NCI-H1092 treated with DMSO at 0.1 percent for 48 hours (cell line): ENCODE data around the gene SERGEF.

Experiments
- DNase-seq: peaks from one replicate; lab custom pipeline; 2025; lab: John Stamatoyannopoulos, UW

SERGEF gene

DNA sequence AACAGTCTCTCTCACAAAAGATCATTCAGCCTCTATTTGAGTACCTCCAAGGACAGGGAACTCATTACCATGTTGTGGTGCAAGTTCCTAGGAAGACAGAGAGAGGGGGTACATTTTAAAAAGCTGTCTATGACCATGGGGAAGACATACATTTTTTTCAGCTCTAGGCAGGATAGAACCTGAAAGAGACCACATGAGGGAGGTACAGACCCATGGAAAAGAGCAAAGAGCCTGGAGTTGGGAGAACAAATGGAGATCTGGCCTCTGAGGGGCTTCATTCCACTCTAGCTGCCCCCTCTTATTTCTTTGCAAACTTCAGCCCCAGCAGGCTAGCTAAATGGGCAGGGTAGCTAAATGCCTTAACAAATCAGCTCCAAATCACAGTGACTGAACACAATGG lies 241.9 kb downstream of the SERGEF start:
- DNase-seq, result no peak

DNA sequence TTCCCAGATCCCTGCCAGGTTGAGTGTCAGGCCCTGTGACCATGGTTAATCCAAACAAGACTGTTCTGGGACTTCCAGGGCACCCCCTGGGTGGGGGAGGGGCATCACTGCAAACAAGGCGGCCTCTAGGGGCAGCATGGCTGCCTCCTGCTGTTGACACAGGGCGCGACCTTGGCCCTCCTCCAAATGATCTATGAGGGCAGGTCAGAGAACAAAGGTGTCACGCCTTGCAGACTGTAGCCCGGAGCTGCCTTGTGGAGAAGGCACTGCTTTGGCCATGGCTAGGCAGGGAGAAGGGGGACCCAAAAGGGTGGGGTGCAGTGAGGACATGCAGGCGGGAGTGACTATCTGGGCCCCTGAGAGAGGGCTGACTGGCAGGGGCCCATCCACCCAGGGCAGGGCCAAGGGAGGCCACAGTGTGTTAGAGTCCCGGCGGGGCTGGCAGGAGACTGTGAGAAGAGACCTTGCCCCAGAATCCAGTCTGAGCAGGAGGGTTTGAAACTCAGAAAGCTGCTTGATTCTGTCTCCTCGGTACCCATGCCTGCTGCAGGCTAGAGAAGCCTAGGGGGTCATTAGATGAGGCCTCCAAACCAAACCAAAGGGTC lies 242.7 kb downstream of the SERGEF start:
- DNase-seq, result peak; percentile 6

DNA sequence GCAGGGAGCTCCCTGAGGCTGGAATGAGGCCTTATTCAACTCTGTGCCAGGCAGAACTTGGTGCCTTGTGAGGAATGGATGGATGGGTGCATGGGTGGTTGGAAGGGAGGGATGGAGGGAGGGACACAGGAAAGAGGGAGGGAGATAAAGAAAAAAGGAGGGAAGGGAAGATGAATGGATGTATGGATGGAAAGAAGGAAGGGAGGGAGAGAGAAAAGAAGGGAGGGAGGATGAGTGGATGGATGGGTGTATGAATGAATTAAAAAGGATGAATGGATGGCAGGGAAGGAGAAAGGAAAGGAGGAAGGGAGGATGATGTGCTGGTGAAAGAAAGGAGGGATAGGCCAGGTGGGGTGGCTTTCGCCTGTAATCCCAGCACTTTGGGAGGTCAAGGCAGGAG lies 243.6 kb downstream of the SERGEF start:
- DNase-seq, result no peak

DNA sequence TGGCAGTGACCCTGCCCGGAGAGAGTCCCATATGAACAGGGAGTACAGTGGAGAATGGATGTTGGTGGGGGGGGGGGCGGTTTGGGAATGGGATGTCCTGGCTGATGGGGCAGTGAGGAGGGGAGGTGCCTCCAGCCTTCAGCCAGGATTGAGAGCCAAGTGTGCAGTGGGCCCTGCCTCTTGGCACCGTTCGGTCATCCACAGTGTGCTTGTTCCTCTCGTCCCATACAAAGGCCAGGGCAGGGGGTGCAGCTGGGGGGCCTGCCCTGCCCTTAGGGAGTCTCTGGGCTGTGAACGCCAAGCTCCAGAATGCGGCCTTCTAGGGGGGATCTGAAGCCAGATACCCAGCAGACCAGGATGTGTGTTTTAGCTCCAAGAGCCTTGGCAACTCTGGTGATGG lies 244.3 kb downstream of the SERGEF start:
- no peak for DNase-seq

DNA sequence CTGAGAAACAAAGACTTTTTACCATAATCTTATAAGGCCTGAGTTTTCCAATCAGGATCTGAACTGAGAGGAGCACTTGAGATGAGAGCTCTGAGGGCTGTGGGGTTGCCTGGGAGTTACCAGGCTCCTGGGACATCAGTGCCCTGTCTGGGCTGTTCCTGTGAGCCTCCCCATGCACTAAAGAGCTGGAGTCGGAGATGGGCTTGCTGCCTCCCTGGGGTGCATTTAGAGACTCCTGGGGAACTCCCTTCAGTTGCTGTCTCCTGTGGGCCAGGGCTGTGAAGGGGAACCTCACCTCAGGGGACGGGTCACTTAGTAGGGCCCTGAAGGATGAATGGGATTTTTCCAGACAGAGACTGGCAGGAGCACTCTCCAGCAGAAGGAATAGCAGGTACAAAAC lies 244.9 kb downstream of the SERGEF start:
- no peak for DNase-seq

DNA sequence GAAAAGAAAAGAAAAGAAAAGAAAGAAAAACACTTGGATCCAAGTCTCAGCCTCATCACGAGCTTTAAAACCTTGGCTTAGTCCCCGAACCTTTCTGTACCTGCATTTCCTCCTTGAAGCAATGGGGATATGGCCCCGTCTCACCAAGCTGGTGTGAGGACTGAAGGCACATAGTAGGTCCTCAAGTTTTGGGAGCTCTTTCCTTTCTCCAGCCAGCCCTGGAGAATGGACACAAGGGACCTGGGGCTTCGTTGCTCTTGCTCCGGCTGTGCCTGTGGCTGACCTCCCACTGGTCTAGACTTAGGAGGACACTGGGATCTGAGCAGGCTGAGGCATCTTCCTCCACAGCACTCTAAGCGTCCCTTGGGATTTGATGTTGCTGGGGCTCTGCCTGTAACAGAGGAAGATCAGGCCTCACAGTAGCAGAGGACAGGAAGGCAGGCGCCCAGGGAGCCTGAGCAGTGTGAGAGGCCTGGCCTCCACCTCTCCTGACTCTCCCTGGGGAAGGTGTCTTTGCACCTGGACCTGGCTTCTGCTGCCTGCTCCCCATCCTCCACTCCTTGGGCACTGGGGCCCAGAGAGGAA lies 245.5 kb downstream of the SERGEF start:
- DNase-seq, result no peak

DNA sequence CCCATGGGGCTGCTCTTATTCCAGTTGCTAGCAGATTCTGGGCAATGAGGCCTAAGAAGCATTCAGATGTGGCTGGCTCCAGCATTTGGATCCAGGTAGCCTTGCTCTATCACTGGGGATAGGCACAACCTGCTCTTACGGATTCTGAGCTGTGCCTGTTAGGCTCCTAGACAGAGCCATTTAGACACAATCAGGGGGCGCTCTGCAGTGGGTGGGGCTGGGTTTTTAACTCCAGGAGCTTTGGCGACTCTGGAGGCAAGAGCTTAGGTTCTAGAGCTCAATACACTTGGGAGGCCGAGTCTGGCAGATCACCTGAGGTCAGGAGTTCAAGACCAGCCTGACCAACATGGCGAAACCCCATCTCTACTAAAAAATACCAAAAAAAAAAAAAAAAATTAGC lies 246.3 kb downstream of the SERGEF start:
- no peak for DNase-seq

DNA sequence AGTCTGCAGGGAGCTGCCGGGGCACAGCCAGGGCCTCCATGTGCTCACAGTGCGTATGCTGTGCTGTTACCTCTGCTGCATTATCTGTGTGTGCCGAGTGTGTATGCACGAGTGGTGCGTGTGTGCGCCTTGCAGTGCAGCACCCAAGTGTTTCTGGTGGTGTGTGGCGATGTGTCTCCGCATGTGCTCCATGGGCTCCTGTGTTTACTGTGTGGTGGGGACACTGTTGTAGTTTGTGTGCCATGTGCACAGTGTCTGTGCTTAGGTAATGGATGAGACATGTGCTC lies 246.8 kb downstream of the SERGEF start:
- no peak for DNase-seq

DNA sequence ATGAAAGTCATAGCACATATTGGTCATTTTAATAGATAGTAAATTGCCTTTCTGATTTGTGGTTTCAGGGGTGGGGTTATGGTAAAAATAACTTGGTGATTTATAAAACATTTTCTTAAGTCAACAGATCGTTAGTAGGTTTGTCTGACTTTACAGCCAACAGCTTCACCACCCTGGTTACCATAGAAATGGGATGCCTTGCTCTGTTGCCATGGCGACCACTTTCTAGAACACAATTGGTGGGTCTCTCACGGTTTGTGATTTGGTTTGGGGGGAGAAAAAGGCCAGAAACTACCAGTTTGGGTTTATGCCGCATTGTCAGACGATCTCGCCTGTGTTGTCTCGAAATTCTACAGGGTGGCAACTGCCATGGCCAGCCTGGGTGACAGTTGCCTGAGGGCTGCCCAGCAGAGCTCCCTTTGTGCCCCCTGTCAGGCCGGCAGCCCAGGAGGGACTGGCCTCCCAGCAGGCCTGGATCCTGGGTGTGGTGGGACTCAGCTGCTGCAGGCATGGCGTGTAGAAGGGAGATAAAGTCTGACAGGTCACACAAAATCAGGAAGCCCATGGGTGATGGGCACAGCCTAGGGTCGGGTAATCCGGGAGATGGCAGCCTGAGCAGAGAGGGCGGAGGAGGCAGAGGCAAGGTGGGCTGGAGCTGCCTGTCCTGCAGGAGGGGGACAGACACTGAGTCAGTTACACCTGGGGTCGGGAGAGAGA lies 247.3 kb downstream of the SERGEF start:
- DNase-seq, result no peak

DNA sequence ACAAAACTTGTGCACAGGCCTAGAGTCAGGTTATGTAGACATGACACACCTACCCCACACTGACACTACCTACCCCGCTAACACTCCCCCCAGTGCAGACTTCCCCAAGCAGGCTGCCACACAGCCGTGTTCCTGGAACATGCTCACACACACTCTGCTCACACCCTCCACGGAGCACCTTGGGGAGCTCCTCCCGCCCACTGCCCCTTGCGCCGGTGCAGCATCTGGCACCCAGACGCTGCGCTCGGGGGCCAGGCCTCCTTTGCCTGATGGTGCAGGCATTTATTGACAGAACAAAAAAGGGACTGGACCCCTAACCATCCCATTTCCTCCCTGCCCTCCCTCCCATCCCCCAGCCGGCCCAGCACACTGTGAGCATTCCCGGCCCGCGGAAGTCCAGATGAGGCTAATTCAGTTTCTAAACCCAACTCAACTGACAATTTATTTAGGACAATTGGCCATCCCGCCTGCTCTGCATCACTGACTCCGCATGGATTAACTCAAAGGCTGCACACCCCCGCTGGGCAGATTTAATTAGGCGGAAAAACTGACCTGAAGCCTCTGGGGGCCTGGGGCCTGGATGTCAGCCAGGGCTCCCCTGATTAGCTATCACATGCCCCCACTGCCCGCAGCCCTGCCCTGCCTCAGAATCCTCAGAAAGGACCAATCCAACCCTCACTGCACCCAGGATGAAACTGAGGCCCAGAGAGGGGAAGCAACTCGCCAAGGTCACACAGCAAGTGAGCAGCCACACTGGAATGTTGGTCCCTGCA lies 248.2 kb downstream of the SERGEF start:
- no peak for DNase-seq

DNA sequence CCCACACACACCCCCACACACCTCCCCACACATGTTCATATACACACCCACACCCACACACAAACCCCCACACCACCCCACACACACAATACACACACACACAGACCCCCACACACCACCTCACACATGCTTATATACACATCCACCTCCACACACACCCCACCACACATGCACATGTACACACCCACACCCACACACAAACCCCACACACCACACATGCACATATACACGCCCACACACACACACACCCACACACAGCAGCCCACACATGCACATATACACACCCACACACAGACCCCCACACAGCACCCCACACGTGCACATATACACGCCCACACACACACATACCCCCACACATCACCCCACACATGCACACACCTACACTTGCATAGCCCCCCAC lies 249.1 kb downstream of the SERGEF start:
- DNase-seq, result no peak

DNA sequence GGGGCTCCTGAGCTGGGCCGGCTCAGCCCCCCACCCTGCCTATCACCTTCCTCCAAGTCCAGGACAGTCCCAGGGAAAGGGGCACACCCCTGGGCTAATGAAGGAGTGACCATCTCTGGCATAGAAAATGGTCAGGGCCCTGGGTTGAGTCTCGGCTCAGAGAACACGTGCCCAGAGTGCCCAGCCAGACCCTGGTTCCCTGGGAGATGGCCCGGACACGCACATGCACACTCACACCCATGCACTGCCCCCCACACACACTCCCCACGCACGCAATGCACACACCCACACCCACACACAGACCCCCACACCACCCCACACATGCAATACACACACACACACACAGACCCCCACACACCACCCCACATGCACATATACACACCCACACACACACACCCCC lies 249.6 kb downstream of the SERGEF start:
- DNase-seq, result no peak

DNA sequence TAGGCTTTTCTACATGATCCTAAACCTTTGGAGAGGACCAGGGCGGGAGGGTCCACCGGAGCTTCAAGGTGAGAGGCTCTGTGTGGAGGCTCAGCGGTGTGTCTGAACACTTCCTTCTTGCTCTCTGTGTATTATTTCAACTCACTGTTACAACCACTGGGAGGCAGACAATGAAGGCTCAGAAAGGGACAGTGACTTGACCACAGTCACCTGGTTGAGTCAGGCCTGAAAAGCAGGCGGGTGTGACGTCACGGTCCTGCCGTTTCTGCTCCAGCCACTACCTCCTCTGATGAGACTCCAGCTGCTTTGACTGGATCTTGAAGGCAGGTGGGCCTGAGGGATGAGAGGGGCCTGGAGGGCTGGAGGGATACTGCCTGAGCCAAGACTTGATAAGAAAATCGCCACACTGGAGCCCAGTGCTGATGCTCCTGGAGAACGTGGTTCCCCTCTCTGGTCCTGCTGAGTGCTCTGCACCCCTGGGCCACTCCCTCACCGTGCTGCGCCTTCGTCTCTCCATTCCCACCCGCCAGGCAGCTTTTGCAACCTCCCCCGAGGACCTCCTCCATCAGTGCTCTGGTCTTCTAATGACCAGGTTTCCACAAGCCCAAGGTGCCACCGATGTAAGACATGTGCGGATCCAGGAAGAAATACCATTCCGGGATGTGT lies 250.4 kb downstream of the SERGEF start:
- DNase-seq, result no peak

DNA sequence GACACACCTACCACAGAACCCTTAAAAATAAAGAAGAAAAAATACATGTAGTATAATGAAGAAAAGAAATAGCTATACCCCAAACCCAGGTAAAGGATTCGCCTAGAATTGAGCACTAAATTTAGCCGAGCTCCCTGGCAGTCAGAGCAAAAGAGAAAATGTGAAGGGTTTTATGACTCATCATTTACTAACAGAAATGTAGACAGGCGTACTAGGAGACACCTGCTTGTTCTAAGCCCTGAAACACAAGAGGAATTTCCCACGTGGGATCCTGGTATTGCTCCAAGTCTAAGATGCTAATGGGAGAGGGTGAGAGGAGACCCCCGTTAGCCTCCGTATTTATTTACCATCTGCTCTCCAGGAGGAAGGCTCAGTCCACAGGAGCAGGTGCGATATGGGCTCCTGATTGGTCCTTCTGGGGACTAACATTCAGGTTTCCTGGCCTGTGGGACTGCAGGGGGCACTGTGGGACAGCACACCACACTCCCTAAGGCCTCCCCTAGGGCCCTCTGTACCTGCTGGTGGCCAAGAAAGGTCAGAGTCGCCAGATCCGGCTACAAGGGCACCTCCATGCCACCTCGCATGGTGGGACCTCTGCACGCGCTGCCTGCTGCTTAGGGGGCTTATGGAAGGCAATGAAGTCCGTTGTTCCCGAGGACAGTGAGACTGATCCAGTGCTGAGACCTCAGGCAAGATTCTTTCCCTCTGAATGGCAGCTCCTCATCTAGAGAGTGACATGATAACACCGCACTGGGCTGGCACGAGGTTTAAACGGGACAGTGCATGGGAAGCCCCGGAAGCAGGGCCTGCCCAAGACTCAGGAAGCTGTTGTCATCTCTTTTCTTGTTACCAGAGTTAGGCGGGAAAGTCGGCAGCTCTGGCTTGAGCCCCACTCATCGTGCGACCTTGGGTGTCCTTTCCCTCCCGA lies 252.5 kb downstream of the SERGEF start:
- peak; percentile 71 for DNase-seq

DNA sequence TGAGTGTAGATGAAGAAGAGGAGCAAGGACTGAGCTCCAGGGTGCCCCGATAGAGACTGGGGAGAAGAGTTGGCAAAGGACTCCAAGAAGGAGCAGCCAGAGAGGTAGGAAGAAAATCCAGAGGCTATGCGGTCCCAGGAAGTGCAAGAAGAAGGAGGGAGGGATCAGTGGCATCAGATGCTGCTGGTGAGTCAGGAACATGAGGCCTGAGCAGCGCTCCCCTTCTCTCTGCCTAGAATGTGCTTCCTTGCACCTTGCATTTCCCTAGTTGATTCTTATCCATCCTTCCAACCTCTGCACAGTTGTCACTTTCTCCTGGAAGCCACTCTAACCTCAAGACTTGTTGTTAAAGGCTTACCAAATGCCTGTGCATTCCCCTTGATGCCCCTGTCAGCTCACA lies 257.0 kb downstream of the SERGEF start:
- DNase-seq, result no peak

DNA sequence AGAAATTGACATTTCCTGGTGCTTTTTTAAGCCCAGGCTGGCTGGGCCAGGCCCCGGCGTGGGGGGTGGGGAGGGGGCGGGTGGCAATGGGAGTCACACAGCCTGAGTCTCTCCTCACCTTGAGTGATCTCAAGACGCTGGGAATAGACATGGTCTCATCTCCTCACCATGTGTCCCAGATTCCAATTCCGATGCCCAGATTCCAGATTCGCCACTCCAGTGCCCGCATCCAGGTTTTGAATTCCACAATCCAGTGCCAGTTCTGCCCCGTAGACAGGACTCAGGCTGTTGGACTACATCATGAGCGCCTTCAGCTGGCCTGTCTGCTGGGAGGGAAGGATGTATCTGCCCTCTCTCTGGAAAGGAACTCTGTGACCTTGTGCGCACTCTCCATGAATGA lies 259.2 kb downstream of the SERGEF start:
- DNase-seq, result no peak

DNA sequence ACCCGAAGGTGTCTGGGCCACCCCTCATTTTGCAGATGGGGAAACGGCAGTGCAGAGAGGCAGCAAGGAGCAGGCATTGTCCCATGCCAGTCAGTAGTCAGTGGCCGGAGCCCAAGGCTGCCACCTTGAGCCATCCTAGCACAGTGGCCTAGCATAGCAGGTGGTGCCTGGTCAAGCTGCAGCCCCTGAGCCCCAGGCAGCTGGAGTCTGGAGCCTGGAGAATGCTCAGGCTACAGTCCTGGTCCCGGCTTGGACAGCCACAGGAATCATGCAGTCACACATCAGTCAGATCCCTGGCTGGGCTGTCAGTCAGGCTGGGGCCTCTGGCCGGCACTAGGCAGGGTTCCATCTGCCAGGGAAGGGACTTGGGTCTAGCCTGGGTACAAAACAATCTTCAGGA lies 259.7 kb downstream of the SERGEF start:
- no peak for DNase-seq

DNA sequence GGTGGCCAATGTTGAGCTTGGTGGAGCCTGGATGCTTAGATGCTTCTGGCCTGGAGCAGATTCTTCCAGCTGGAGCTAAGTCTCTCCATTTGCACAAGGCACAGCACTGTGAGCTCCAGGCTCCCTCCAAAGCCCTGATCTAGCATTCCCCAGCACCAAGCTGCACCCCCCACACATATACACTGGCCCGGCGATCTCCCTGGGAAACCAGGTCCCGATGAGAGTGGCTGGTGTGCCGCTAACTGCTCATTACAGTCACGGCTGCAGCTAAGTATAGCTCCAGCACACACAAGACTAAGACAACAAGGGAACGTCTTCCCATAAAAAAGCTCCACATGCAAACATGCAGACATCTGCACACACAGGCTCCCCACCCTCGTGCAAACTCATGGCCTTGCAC lies 260.7 kb downstream of the SERGEF start:
- no peak for DNase-seq

DNA sequence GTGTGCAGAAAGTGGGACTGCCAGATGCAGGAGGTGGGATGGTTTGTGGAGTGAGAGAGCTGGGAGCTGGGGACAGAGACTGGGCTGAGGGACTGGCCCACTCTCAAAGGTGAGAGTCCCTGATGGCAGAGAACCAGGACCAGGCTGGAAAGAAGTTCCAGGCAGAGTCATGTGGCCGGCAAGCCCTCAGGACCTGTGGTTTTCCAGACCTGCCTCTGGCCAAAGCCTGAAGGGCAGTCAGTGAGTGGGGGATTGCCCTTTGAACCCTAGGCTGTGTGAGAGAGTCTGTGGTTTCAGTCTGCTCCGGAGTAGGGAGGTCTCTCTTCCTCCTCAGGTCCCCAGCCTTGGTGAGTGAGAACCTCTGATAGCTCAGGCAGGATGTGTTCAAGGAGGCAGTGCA lies 261.3 kb downstream of the SERGEF start:
- no peak for DNase-seq

DNA sequence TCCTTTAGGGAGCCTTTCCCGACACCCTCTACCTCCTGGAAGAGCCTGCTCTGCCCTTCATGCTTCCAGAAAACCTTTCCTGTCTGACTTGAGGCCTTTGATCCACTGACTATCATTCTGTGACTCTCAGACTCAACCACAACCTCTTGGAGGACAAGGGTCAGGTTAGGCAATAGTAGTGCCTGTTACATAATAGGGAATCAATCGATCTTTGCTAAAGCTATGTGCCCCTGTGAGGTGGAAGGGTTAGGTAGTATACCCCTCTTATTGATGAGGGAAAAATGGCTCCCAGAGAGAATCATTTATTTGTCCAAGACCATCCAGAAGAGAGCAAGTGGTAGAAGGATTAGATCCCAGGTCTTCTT lies 262.1 kb downstream of the SERGEF start:
- DNase-seq, result no peak

DNA sequence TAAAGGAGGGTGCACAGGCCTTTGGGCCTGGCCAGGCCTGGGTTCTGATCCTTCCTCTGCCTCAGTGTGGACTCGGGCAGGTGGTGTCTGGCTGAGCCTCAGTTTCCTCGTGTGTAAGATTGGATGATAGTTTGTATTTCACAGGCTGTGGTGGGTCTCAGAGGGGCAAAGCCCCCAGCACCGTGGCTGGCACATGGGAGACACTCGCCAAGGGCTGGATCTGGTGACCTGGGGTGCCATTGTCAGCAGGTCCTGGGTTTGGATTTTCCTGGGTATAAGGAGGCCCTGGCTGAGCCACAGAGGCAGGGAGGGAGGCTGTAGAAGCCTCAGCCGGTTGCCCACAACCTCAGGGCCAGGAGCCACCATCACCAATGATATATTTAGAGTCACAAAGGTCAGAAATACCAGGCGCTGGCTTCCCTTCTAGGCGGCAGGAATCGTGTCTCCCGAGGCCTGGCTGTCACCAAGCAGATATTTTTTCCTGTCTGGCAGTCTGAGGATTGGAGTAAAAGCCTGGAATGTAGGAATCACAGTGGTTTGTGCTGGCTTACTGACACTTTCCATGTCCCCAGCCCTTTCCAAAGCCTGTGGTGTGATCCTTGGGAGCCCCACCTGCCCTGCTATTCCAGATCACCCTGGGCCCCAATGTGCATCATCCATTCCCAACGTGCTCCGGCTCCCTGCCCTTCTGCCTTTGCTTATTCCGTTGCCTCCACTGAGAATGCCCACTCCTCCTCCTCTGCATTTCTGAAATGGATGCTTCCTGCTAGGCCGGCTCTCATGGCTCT lies 262.6 kb downstream of the SERGEF start:
- DNase-seq, result no peak
